K562 (cell line): ENCODE measurements around the gene MFSD6.

Experiments used
- E2F1 ChIP-seq: sonication (generic); formaldehyde crosslinking; IDR thresholded peaks from 2 replicates; pipeline ENCODE4 v1.8.1; 2023; ENCODE audit warnings: mild to moderate bottlenecking, missing genetic modification reagents, moderate library complexity
- ZNF707 ChIP-seq: fragments of 250-450 bp; sonication (Bioruptor Pico); conservative IDR thresholded peaks from 2 replicates; pipeline ENCODE4 v1.8.0; 2022; ENCODE audit warnings: inconsistent platforms, mild to moderate bottlenecking, moderate library complexity

- TF ChIP-seq ZNF707 (CRISPR knock-in tag) = no peak
- TF ChIP-seq E2F1 (CRISPR knock-in tag) = no peak
Measured at GRCh38 chr2:190535121-190535439, 126.9 kb downstream of the MFSD6 start.
